Measurements from ENCODE around the gene BICRA. TPM values are rescaled to one million over a fixed set of nuclear protein-coding genes. Genes with fewer than 3 reads are reported as not detected.
A peak's percentile ranks its signal among the peaks of the same experiment; 100 is the strongest.

Gene BICRA
- total and polyA plus RNA-seq, 9 of the 15 experiments (the other 6 are each of a cell fraction or from before 2014, with no cell fraction given) = 0.01 to 8.8 (median 1.2) TPM

DNA sequence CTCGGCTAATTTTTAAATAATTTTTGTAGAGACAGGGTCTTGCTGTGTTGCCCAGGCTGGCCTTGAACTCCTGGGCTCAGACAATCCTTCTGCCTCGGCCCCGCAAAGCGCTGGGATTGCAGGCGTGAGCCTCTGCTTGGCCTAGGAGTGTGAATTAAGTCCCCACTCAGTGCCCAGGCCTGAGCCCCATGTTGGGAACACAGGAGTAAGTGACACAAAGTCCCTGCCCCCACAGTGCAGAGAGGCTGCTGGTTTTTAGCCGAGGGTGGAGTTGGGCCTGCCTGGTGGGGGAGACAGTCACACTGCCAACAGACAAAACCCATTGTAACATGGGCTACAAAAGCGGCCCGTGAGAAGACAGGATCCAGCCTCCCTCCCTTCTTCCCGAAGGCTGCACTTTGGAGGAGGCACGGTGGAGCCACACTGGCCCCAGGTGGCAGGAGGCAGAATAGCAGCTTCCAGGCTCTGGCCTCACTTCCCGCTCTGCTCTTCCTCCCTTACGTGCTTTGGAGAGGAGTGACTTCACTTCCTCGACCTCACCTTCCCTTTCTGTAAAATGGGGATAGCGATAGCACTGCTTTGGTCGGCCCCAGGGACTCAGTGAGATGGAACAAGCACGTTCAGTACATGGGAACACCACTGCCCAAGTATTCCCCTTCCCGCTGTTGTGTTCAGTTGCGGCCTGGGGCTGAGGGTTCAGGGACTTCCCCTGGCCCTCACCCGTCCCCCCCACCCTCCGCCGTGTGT lies 89.1 kb downstream of the BICRA start (continued):
- TF ChIP-seq ZNF512 (tag; IDR thresholded peaks at IDR 0.05) = no peak
- no peak for TF ChIP-seq BRD9 (IDR thresholded peaks at IDR 0.05; ENCODE audit: low read depth, partially characterized antibody)
- no peak for TF ChIP-seq FOXJ3 (CRISPR knock-in tag; IDR thresholded peaks at IDR 0.05)
- TF ChIP-seq GABPB1 (CRISPR knock-in tag; IDR thresholded peaks at IDR 0.05) = peak; percentile 80
- TF ChIP-seq, protein P1, sequence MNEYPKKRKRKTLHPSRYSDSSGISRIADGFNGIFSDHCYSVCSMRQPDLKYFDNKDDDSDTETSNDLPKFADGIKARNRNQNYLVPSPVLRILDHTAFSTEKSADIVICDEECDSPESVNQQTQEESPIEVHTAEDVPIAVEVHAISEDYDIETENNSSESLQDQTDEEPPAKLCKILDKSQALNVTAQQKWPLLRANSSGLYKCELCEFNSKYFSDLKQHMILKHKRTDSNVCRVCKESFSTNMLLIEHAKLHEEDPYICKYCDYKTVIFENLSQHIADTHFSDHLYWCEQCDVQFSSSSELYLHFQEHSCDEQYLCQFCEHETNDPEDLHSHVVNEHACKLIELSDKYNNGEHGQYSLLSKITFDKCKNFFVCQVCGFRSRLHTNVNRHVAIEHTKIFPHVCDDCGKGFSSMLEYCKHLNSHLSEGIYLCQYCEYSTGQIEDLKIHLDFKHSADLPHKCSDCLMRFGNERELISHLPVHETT (CRISPR knock-in tag; conservative IDR thresholded peaks at IDR 0.05 in 1 of 2, IDR thresholded peaks at IDR 0.05 in 1 of 2) = no peak
- TF ChIP-seq USF2 (CRISPR knock-in tag; IDR thresholded peaks at IDR 0.05) = no peak
- TF ChIP-seq CREB1 (IDR thresholded peaks at IDR 0.05) = no peak
- peak; percentile 68; the same call in 1 of the 2 replicates for TF ChIP-seq CREB1 (CRISPR knock-in tag; IDR thresholded peaks at IDR 0.05)
- no peak for TF ChIP-seq HMG20B (CRISPR knock-in tag; IDR thresholded peaks at IDR 0.05)
- no peak for TF ChIP-seq NRF1 (conservative IDR thresholded peaks at IDR 0.05 in 1 of 2, IDR thresholded peaks at IDR 0.05 in 1 of 2)
- TF ChIP-seq HDGF (IDR thresholded peaks at IDR 0.05) = 0 out of 2 replicates have a peak, but pooled peaks have one; percentile 37
- TF ChIP-seq ZNF124 (CRISPR knock-in tag; IDR thresholded peaks at IDR 0.05) = no peak
- TF ChIP-seq CLOCK (CRISPR knock-in tag; IDR thresholded peaks at IDR 0.05; ENCODE audit: borderline replicate concordance) = no peak
- TF ChIP-seq ZNF586 (CRISPR knock-in tag; conservative IDR thresholded peaks at IDR 0.05) = no peak
- peak; percentile 26; the same call in 1 of the 2 replicates for TF ChIP-seq ZBTB7A (IDR thresholded peaks at IDR 0.05; ENCODE audit: borderline replicate concordance, control insufficient read depth, low read depth, low read length)
- TF ChIP-seq RFX7 (CRISPR knock-in tag; IDR thresholded peaks at IDR 0.05) = no peak
- no peak for TF ChIP-seq HMGN3 (IDR thresholded peaks at IDR 0.05; ENCODE audit: borderline replicate concordance, extremely low read depth, insufficient read length, low read depth, low read length)
- TF ChIP-seq ZNF146 (CRISPR knock-in tag; IDR thresholded peaks at IDR 0.05; ENCODE audit: unreplicated experiment) = no peak
- TF ChIP-seq NFXL1 (CRISPR knock-in tag; IDR thresholded peaks at IDR 0.05) = no peak
- no peak for TF ChIP-seq ZNF77 (CRISPR knock-in tag; IDR thresholded peaks at IDR 0.05)

Data from K562 (cell line).